Caco-2 (cell line): ENCODE data around the gene MGLL. TPM values are rescaled to one million over a fixed set of nuclear protein-coding genes. Genes with fewer than 3 reads are reported as not detected.

Experiments
- BruUV-seq: library from RNA; stranded (reverse); fragments of 400-500 nt; replicated peaks from 2 replicates; lab custom pipeline; 2021; lab: Mats Ljungman, UMichigan
- CTCF ChIA-PET: fragments of 300-600 bp; sonication (Branson Sonifier 250); formaldehyde crosslinking; loops from one replicate; lab custom pipeline; 2022; ENCODE audit warnings: antibody characterized with exemption; lab: Charles Lee
- POLR2A ChIA-PET: fragments of 300-600 bp; sonication (Branson Sonifier 250); formaldehyde crosslinking; loops from one replicate; lab custom pipeline; 2022; ENCODE audit warnings: antibody characterized with exemption; lab: Charles Lee
- DNase-seq, 2 experiments: peaks; one replicate each; pipeline versions ENCODE4 v3.0.0 to v3.0.0-alpha.2; 2020 to 2022
- H3K27me3 ChIP-seq: replicated peaks from 2 replicates; pipeline ENCODE4 v1.6.0; 2011; ENCODE audit warnings: low read length; ENCODE audit not compliant: control insufficient read depth, insufficient read depth
- H3K36me3 ChIP-seq: 2 replicates; pipeline ENCODE4 v1.5.1; 2011; ENCODE audit warnings: low read length; ENCODE audit not compliant: control insufficient read depth, insufficient read depth
- H3K4me1 ChIP-seq: fragments of 250-450 bp; sonication (Bioruptor Pico); 2 replicates; pipeline ENCODE4 v1.5.1; 2020; ENCODE audit warnings: mild to moderate bottlenecking
- H3K4me3 ChIP-seq: 2 replicates; pipeline ENCODE4 v1.5.1; 2011; ENCODE audit warnings: low read depth, mild to moderate bottlenecking, control low read depth, low read length
- H3K9me3 ChIP-seq: fragments of 250-450 bp; sonication (Bioruptor Pico); 2 replicates; pipeline ENCODE4 v1.5.1; 2020; ENCODE audit warnings: mild to moderate bottlenecking, moderate library complexity
- H3K27ac Mint-ChIP-seq: one replicate; pipeline ENCODE4 v1.8.0; 2022; ENCODE audit warnings: mixed read lengths; ENCODE audit not compliant: unreplicated experiment
- H3K27me3 Mint-ChIP-seq: one replicate; pipeline ENCODE4 v1.8.0; 2022; ENCODE audit warnings: mixed read lengths; ENCODE audit not compliant: insufficient read depth, unreplicated experiment
- H3K36me3 Mint-ChIP-seq: one replicate; pipeline ENCODE4 v1.8.0; 2022; ENCODE audit warnings: mild to moderate bottlenecking, mixed read lengths; ENCODE audit not compliant: insufficient read depth, unreplicated experiment
- H3K4me1 Mint-ChIP-seq: one replicate; pipeline ENCODE4 v1.8.0; 2022; ENCODE audit warnings: low read depth, mixed read lengths; ENCODE audit not compliant: unreplicated experiment
- H3K4me3 Mint-ChIP-seq: one replicate; pipeline ENCODE4 v1.8.0; 2022; ENCODE audit warnings: mild to moderate bottlenecking, moderate library complexity, mixed read lengths; ENCODE audit not compliant: unreplicated experiment
- H3K9me3 Mint-ChIP-seq: one replicate; pipeline ENCODE4 v1.8.0; 2022; ENCODE audit warnings: mixed read lengths; ENCODE audit not compliant: unreplicated experiment
- CTCF ChIP-seq, 2 experiments: fragments of 200-600 bp in 1 of 2; IDR thresholded peaks; 1 replicate in 1 of 2; 2 replicates in 1 of 2; pipeline versions ENCODE4 v1.5.1 to v1.8.0; 2011 to 2022; ENCODE audit warnings: antibody characterized with exemption in 1 of 2, control low read depth in 1 of 2, inconsistent platforms in 1 of 2, low read depth in 1 of 2, low read length in 1 of 2, mild to moderate bottlenecking in 1 of 2, moderate library complexity in 1 of 2; ENCODE audit not compliant: insufficient read depth in 1 of 2, severe bottlenecking in 1 of 2, unreplicated experiment in 1 of 2
- intact Hi-C: fragments of 100-400 bp; cut with micrococcal nuclease; formaldehyde crosslinking; loops from one replicate; pipeline ENCODE4 v1.10.0; 2022; ENCODE audit not compliant: unreplicated experiment
- total RNA-seq: library from RNA; stranded (reverse); gene quantifications from 2 replicates; pipeline ENCODE4 v1.2.3, GENCODE V29; 2022

MGLL gene
- total RNA-seq, 1 experiment from 2014 or later, result 7.8 TPM

DNA sequence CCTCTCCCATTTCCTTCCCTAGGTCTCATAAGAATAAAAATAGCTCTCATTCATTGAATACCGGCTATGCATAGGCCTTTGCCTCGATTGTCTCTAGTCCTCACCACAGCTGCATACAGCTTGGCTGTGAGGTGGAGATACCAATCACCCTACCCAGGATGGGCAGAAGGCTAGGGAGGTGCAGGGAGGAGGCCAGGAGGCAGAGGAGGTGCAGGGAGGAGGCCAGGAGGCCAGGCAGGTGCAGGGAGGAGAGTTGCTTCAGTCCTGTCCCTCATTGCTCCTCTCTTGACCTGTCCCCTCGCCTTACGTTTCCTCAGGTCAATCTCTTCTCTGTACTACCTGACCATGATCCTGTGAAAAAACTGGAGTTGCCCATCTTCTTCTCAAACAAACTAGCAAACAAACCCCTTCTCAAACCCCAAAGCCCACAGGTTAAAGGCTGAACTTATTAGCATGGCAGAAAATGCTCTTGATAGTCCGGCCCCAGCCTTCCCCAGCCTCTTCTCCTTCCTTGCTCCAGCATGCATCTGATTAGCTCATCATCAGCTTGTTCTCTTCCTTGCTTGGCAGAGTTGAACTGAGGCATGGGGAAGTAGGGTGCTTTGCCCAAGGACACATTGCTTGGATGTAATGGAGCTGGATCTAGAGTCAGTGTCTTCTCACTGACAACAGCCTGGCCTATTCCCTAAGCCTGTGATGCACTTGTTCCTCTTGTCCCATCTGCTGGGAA, 177.5 kb downstream of the MGLL start:
- no peaks in the 10 kb centered on the region; the same call in none of the 2 replicates for H3K36me3 ChIP-seq
- Mint-ChIP-seq H3K27me3 (no peaks in the 10 kb centered on the region), H3K9me3 (no peaks in the 10 kb centered on the region), H3K4me1 (no peaks in the 10 kb centered on the region), H3K4me3 (no peak overlapping the region), H3K36me3 (peaks cover 6% of the 10 kb centered on the region), H3K27ac (no peak overlapping the region)
- no peak overlapping the region for H3K4me3 ChIP-seq
- intact Hi-C loops, result no loop called here
- no peaks in the 10 kb centered on the region for H3K9me3 ChIP-seq
- POLR2A ChIA-PET, result no interaction called here
- BruUV-seq, result no TSS peak
- H3K4me1 ChIP-seq, result no peaks in the 10 kb centered on the region
- no peak for DNase-seq
- no peaks in the 10 kb centered on the region for H3K27me3 ChIP-seq
- no peak for TF ChIP-seq CTCF (IDR thresholded peaks at IDR 0.05; ENCODE audit: insufficient read depth in 1 of 2, low read depth in 1 of 2, low read length in 1 of 2, severe bottlenecking in 1 of 2, unreplicated experiment in 1 of 2)
- CTCF ChIA-PET, result no interaction called here

DNA sequence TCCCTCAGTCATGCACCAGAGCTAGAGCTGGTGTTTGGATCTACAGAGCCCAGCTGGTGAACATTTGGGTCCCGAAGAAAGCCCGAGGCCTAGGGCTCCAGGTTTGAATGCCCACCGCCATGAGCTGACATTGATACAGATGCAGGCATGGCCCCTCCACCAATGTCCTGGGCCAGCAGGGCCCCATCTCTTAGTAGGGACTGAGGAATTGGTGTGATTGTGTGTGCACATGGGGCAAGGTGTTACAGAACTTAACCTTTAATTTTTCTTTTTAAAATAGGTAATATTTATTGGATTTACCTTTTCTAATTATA, 182.3 kb downstream of the MGLL start:
- Mint-ChIP-seq H3K36me3 (peaks cover 6% of the 10 kb centered on the region), H3K27ac (no peak overlapping the region), H3K4me1 (no peaks in the 10 kb centered on the region), H3K9me3 (no peaks in the 10 kb centered on the region), H3K27me3 (no peaks in the 10 kb centered on the region), H3K4me3 (no peak overlapping the region)
- intact Hi-C loops, result no loop called here
- Histone ChIP-seq H3K36me3 (no peaks in the 10 kb centered on the region; the same call in none of the 2 replicates), H3K27me3 (no peaks in the 10 kb centered on the region), H3K4me1 (no peaks in the 10 kb centered on the region), H3K9me3 (no peaks in the 10 kb centered on the region), H3K4me3 (no peak overlapping the region)
- POLR2A ChIA-PET, result interaction anchor here (0.6 kb wide), 1 partner anchor 145 kb away, joined by 3 read pairs; no protein-coding TSS in a partner anchor
- CTCF ChIA-PET, result no interaction called here
- no peak for TF ChIP-seq CTCF (IDR thresholded peaks at IDR 0.05; ENCODE audit: insufficient read depth in 1 of 2, low read depth in 1 of 2, low read length in 1 of 2, severe bottlenecking in 1 of 2, unreplicated experiment in 1 of 2)
- no peak for DNase-seq
- BruUV-seq, result no TSS peak

DNA sequence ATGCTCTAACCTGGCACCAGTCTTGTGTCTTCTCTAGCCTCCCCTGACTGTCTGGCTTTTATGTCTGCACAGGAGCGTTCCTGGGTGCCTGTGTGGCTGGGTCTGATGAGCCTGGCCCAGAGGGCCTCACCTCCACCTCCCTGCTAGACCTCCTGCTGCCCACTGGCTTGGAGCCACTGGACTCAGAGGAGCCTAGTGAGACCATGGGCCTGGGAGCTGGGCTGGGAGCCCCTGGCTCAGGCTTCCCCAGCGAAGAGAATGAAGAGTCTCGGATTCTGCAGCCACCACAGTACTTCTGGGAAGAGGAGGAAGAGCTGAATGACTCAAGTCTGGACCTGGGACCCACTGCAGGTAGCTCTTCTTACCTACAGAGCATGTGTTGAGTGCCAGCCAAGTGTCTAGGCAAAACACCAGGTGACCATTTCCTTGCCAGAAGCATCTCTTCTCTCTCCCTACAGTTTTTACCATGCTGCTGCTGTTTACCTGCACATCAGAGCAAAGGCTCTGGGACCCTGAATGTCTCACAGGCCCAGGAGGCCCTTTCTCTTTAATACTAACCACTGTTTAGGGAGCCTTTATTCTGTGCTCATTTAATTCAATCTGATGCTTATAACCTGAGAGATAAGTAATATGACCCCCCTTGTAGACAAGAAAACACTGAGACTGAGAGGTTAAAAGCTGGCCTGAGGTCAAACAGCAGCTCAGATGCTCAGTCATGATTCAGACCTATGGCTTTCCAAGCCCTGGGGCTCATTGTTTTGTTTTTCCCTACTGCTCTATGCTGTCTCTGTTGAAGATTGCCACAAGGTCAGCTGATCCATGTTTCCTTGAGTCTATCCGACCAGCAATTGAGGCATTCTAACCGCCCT, 182.9 kb downstream of the MGLL start:
- Mint-ChIP-seq H3K36me3 (peaks cover 6% of the 10 kb centered on the region), H3K4me3 (no peak overlapping the region), H3K9me3 (no peaks in the 10 kb centered on the region), H3K4me1 (no peaks in the 10 kb centered on the region), H3K27ac (no peak overlapping the region), H3K27me3 (no peaks in the 10 kb centered on the region)
- intact Hi-C loops, result no loop called here
- ChIA-PET POLR2A (no interaction called here), CTCF (no interaction called here)
- Histone ChIP-seq H3K27me3 (no peaks in the 10 kb centered on the region), H3K9me3 (no peaks in the 10 kb centered on the region), H3K4me3 (no peak overlapping the region), H3K4me1 (no peaks in the 10 kb centered on the region), H3K36me3 (no peaks in the 10 kb centered on the region; the same call in none of the 2 replicates)
- TF ChIP-seq CTCF (IDR thresholded peaks at IDR 0.05; ENCODE audit: insufficient read depth in 1 of 2, low read depth in 1 of 2, low read length in 1 of 2, severe bottlenecking in 1 of 2, unreplicated experiment in 1 of 2), result no peak
- DNase-seq, result no peak
- no TSS peak for BruUV-seq

Other genes with a start within 250 kb of the MGLL start
- gene TPRA1, start 231.8 kb downstream of the MGLL start, total RNA-seq, result 34.5 and 36.8 TPM in 2 replicates
- 127 and 134 TPM in 2 replicates for gene MCM2, start 224.1 kb downstream of the MGLL start, total RNA-seq
- gene PODXL2, start 193.3 kb downstream of the MGLL start, total RNA-seq, result 39.1 and 43.0 TPM in 2 replicates
- gene ABTB1, start 149.6 kb downstream of the MGLL start, total RNA-seq, result 6.2 TPM in 2 replicates
- not detected in 2 replicates for gene KBTBD12, start 92.7 kb upstream of the MGLL start, total RNA-seq
- 176 and 178 TPM in 2 replicates for gene SEC61A1, start 229.9 kb upstream of the MGLL start, total RNA-seq